Stimulated activated CD8-positive, alpha-beta memory T cell treated with anti-CD3 and anti-CD28 coated beads, Interleukin-4, amount 100 ng/mL, for 1 hour (primary cell): Measurements from ENCODE around the gene POM121C.
"Not testable (repeated sequence)": the region's sequence is repeated elsewhere in the genome, so short reads cannot be mapped to it uniquely, and the experiment has no call there.

Experiments
- DNase-seq, 2 donors: peaks; one replicate each; pipeline ENCODE4 v3.0.0-alpha.2; 2020; ENCODE audit warnings: low read depth in 2 of 2, low spot score in 1 of 2

The POM121C gene

GRCh38 chr7:75439000-75439399 lies 47.1 kb downstream of the POM121C start:
- DNase-seq, result not testable (repeated sequence)

- not testable (repeated sequence) for DNase-seq
These were observed 62.6 kb downstream of the POM121C start for GRCh38 chr7:75423481-75423880.

- DNase-seq, result not testable (repeated sequence)
These were observed 64.0 kb downstream of the POM121C start for GRCh38 chr7:75421798-75422710.

DNA sequence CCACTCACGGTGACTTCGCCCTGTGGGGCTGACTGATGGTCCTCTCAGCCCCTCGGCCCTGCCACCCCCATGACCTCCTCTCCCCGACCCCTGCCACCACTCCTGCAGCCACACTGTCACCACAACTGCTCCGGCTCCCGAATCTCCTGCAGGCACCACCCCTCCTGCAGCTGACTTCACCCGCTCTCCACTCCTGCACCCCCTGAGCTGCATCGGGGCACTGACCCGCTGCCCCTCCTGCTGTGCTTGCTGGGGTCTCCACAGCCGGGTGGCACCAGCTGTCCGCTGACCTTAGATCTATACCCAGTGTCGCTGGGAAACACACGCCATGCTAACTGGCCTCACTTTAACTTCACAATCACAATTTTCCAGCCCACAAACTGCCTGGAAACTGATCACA lies 65.9 kb downstream of the POM121C start:
- DNase-seq, result not testable (repeated sequence)

- not testable (repeated sequence) for DNase-seq
These were observed 66.4 kb downstream of the POM121C start for GRCh38 chr7:75419693-75420092.

DNA sequence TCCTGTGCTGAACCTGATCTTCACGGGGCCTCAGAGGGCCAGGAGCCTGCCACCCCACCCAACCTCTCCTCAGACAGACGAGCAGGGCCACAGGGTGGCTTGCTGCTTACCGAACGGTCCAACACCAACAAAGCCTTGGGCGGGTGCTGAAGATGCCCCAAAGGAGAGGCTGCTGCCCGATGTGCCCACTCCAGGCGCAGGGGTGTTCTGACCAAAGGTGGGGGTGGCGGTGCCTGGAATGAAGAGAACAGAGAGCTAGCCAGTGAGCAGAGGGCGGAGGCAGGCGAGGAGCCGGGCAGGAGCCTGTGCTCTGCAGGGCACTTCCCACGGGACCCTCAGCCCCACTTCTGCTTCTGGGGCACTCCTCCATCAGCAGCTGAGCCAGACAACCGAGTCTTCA lies 66.9 kb downstream of the POM121C start:
- DNase-seq, result not testable (repeated sequence)

- DNase-seq, result not testable (repeated sequence)
These were observed 67.7 kb downstream of the POM121C start for GRCh38 chr7:75418292-75418858.

DNA sequence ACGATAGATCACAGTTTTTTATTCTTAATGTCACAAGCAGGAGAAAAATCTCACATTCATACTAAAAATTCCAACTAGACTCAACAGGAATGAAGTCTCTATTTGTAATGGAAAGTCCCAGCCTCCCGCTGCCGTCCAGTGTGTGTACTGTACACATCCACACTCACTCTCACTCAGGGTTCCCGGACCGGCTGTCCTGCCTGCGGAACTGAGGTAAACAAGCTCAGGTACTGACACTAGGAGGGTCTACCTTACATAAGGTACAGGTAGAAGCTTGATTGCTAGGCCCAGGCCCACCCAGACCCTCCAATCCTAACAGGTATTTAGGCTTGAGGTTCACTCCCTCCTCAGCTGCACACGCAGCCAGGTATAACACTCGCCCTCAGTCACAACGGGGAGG lies 69.3 kb downstream of the POM121C start:
- not testable (repeated sequence) for DNase-seq

DNA sequence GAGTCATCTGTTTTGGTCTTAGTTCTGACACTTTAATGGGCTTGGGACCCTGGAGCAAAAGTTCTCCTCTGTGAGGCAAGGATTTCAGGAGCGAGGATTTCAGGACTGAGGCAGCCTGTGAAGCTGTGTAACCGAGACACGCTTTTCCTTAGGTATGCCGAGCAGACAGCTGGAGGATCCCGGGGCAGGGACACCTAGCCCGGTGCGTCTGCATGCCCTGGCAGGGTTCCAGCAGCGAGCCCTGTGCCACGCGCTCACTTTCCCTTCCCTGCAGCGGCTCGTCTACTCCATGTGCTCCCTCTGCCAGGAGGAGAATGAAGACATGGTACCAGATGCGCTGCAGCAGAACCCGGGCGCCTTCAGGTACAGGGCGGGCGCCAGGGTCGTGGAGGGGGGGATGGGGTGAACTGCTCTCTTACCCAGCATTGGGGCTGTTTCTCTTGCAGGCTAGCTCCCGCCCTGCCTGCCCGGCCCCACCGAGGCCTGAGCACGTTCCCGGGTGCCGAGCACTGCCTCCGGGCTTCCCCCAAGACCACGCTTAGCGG lies 70.2 kb downstream of the POM121C start:
- not testable (repeated sequence) for DNase-seq

DNA sequence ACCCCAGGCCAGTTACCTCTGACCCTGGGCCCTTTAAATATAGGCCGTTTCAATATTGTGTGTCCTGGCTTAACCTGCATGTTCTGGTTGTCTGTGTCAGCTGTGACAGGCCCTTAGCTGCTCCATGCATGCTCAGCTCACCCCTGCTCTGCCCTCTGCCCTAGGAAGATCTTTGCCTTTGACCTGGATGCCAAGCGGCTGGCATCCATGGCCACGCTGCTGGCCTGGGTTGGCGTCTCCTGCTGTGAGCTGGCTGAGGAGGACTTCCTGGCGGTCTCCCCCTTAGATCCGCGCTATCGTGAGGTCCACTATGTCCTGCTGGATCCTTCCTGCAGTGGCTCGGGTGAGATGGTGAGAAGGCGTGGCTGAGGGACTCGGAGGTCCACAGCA lies 70.7 kb downstream of the POM121C start:
- not testable (repeated sequence) for DNase-seq

DNA sequence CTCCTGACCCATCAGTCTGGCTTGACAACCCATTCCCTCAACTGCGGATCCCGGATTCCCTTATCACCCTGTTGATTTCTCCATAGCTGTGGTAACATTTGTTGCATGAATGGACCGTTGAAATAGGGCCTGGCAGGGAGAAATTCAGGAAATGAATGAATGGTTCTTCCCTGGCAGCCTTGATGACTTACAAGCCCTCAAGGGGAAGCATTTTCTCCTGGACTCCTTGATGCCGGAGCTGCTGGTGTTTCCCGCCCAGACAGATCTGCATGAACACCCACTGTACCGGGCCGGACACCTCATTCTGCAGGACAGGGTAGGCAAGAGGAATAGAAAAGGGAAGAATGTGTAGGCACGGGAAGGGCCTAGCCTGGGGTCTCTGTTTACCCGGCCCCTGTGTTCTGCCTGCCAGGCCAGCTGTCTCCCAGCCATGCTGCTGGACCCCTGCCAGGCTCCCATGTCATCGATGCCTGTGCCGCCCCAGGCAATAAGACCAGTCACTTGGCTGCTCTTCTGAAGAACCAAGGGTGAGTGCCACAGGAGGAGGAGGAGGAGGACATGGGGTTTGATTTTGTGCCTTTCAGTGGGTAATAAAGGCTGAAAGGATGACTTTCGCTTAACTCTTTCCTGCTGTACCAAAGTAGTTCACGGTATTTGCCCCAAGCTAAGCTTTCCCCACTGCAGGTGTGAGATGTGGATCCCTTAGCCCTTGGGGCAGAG lies 71.2 kb downstream of the POM121C start:
- DNase-seq, result not testable (repeated sequence)

- not testable (repeated sequence) for DNase-seq
These were observed 71.9 kb downstream of the POM121C start for GRCh38 chr7:75414204-75414603.

DNA sequence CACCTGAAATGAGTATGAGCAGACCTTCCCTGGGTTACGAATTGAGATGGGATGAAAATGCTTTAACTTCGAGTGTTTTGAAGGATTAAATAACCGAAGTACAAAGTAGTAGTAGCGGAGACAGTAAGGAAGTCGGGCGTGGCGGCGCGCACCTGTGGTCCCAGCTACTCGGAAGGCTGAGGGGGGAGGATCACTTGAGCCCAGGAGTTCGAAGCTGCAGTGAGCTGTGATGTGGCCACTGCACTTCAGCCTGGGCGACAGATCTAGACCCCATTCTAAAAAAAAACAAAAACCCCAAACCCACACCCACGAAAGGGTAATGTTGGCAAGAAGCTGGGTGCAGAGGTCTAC lies 75.3 kb downstream of the POM121C start:
- DNase-seq, result not testable (repeated sequence)

DNA sequence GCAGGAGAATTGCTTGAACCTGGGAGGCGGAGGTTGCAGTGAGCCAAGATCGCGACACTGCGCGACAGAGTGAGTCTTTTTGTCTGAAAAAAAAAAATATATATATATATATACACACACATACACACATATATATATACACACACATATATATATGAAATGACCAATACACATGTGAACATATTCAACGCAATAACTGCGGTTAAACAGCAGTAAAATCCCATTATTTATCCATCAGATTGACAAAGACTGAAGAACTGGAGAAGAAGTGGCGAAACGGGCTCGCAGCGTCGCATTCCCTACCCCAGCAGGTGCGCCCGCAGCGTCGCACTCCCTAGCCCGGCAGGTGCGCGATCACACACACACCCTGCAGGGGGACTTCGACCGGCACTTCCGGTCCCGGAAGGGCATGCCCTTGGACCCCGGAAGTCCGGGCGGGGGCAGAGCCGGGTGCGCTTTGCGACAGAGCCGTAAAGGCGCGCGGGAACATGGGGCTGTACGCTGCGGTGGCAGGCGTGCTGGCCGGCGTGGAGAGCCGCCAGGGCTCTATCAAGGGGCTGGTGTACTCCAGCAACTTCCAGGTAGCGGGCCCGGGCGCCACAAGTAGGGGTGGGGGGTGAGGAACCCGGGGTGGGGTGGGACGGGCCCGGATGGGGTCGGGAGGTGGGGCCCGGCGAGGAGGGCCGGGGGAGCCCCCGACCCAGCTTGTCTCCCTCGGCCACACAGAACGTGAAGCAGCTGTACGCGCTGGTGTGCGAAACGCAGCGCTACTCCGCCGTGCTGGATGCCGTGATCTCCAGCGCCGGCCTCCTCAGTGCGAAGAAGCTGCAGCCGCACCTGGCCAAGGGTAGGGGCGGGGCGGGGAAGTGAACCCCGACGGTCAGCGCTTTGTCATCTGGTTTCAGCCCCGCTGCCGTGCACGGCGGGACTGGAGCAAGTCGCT lies 75.9 kb downstream of the POM121C start:
- not testable (repeated sequence) for DNase-seq

DNA sequence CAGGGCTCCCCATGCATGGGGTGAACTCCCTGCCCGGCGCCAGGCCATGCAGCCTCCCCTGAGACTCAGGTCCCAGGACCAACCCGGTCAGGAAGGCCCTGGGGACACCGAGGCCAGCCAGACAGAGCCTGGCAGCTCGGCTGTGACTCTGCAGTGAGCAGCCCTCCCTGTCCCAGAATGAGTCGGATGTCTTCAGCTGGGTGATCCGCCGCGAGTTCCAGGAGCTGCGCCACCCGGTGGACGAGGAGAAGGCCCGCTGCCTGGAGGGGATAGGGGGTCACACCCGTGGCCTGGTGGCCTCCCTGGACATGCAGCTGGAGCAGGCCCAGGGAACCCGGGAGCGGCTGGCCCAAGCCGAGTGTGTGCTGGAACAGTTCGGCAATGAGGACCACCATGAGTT lies 81.4 kb downstream of the POM121C start:
- DNase-seq, result not testable (repeated sequence)

- DNase-seq, result not testable (repeated sequence)
These were observed 82.3 kb downstream of the POM121C start for GRCh38 chr7:75403455-75404443.

DNA sequence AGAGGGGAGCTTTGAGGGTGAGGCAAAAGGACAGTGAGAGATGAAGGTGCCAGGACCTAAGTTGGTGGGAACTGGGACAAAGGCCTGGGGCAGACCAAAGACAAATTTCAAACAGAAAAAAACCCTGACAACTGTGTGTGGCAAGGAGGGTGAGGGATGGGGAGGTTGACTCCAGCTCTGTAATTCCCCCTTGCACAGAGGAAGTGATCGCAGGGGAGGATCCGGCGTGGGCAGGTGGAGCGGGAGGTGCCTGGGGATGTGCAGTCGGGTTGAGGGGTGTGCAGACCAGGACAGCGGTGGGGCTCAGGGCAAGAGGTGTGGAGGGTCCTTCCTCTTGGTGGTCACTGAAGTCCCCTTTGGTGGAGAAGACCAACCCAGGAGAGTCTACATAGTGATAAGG lies 85.5 kb downstream of the POM121C start:
- DNase-seq, result not testable (repeated sequence)

DNA sequence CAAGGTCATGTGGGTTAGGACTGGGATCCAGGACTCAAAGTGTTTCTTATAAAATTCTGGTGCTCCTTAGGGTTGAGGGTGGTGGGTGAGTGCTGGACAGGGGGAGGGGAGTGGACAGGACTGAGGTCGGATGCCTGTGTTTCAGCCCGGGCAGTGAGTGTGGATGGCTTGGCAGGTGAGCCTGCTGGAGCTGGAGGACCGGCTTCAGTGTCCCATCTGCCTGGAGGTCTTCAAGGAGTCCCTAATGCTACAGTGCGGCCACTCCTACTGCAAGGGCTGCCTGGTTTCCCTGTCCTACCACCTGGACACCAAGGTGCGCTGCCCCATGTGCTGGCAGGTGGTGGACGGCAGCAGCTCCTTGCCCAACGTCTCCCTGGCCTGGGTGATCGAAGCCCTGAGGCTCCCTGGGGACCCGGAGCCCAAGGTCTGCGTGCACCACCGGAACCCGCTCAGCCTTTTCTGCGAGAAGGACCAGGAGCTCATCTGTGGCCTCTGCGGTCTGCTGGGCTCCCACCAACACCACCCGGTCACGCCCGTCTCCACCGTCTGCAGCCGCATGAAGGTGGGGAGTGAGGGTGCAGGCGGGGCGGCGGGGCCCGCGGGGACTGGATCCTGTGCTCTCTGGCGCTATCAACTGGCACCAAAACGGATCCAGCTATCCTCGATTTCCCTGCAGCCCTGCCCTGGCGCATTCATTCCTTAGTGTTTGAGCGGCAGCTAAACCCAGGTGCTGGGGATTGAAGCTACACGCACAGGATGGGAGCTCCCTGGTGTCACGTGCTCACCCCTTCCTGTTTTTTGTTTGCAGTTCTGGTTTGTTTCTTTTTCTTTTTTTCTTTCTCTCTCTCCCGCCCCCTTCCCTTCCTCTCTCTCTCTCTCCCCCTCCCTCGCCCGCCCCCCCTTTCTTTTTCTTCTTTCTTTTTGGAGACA lies 87.1 kb downstream of the POM121C start:
- not testable (repeated sequence) for DNase-seq
